ENCODE measurements around the gene FAM169A.
A peak's percentile ranks its signal among the peaks of the same experiment; 100 is the strongest.
"Not testable (repeated sequence)": the region's sequence is repeated elsewhere in the genome, so short reads cannot be mapped to it uniquely, and the experiment has no call there.

The FAM169A gene

GRCh38 chr5:74870299-74871067, 4.3 kb upstream of the FAM169A start:
- H3K4me3 ChIP-seq (replicated peaks; ENCODE audit: low read depth, low read length), result no peak overlapping the region
- TF ChIP-seq CTCF (IDR thresholded peaks at IDR 0.05; ENCODE audit: insufficient read depth, low read length, poor library complexity, severe bottlenecking), result no peak
- DNase-seq (ENCODE audit: extremely low read depth, insufficient read length), result no peak
- no peaks in the 10 kb centered on the region for H3K36me3 ChIP-seq (ENCODE audit: control insufficient read depth, insufficient read depth, low read length)
- no peaks in the 10 kb centered on the region; the same call in 1 of the 2 replicates for H3K27me3 ChIP-seq (replicated peaks; ENCODE audit: control insufficient read depth, insufficient read depth, low read length)

- H3K36me3 ChIP-seq (ENCODE audit: control insufficient read depth, insufficient read depth, low read length); H3K27me3 ChIP-seq (replicated peaks; ENCODE audit: control insufficient read depth, insufficient read depth, low read length); DNase-seq (ENCODE audit: extremely low read depth, insufficient read length); H3K4me3 ChIP-seq (replicated peaks; ENCODE audit: low read depth, low read length): not testable (repeated sequence)
Measured at GRCh38 chr5:74869414-74869813, 3.2 kb upstream of the FAM169A start.

- peak; percentile 14 for DNase-seq (ENCODE audit: extremely low read depth, insufficient read length)
- Histone ChIP-seq H3K4me3 (replicated peaks; ENCODE audit: low read depth, low read length) (peak overlapping the region; percentile 63), H3K36me3 (ENCODE audit: control insufficient read depth, insufficient read depth, low read length) (no peaks in the 10 kb centered on the region), H3K27me3 (replicated peaks; ENCODE audit: control insufficient read depth, insufficient read depth, low read length) (no peaks in the 10 kb centered on the region; the same call in 1 of the 2 replicates)
- TF ChIP-seq CTCF (IDR thresholded peaks at IDR 0.05; ENCODE audit: insufficient read depth, low read length, poor library complexity, severe bottlenecking), result no peak
Measured at GRCh38 chr5:74866596-74867162, 492 bp upstream of the FAM169A start.

GRCh38 chr5:74865256-74865803, 857 bp downstream of the FAM169A start:
- no peaks in the 10 kb centered on the region; the same call in 1 of the 2 replicates for H3K27me3 ChIP-seq (replicated peaks; ENCODE audit: control insufficient read depth, insufficient read depth, low read length)
- peak overlapping the region; percentile 63 for H3K4me3 ChIP-seq (replicated peaks; ENCODE audit: low read depth, low read length)
- H3K36me3 ChIP-seq (ENCODE audit: control insufficient read depth, insufficient read depth, low read length), result no peaks in the 10 kb centered on the region
- no peak for TF ChIP-seq CTCF (IDR thresholded peaks at IDR 0.05; ENCODE audit: insufficient read depth, low read length, poor library complexity, severe bottlenecking)
- DNase-seq (ENCODE audit: extremely low read depth, insufficient read length), result no peak

- Histone ChIP-seq H3K27me3 (replicated peaks; ENCODE audit: control insufficient read depth, insufficient read depth, low read length) (no peaks in the 10 kb centered on the region; the same call in 1 of the 2 replicates), H3K36me3 (ENCODE audit: control insufficient read depth, insufficient read depth, low read length) (no peaks in the 10 kb centered on the region), H3K4me3 (replicated peaks; ENCODE audit: low read depth, low read length) (no peak overlapping the region)
- no peak for DNase-seq (ENCODE audit: extremely low read depth, insufficient read length)
- TF ChIP-seq CTCF (IDR thresholded peaks at IDR 0.05; ENCODE audit: insufficient read depth, low read length, poor library complexity, severe bottlenecking), result no peak
Measured at GRCh38 chr5:74864823-74865222, 1.4 kb downstream of the FAM169A start.

- no peak for TF ChIP-seq CTCF (IDR thresholded peaks at IDR 0.05; ENCODE audit: insufficient read depth, low read length, poor library complexity, severe bottlenecking)
- Histone ChIP-seq H3K36me3 (ENCODE audit: control insufficient read depth, insufficient read depth, low read length) (no peaks in the 10 kb centered on the region), H3K4me3 (replicated peaks; ENCODE audit: low read depth, low read length) (no peak overlapping the region), H3K27me3 (replicated peaks; ENCODE audit: control insufficient read depth, insufficient read depth, low read length) (no peaks in the 10 kb centered on the region; the same call in 1 of the 2 replicates)
- no peak for DNase-seq (ENCODE audit: extremely low read depth, insufficient read length)
Measured at GRCh38 chr5:74863726-74864125, 2.5 kb downstream of the FAM169A start.

All from GM06990 (cell line).